Activated CD8-positive, alpha-beta memory T cell treated with anti-CD3 and anti-CD28 coated beads, Interleukin-2, amount 10 ng/mL, durations not matched to agents 7 days and 5 days (primary cell): Measurements from ENCODE around the gene SLC22A4. TPM values are rescaled to one million over a fixed set of nuclear protein-coding genes. Genes with fewer than 3 reads are reported as not detected.

Source experiments
- ATAC-seq: fragments of 150-1000 bp; cut with Tn5 transposase; one replicate; pipeline ENCODE4 v1.10.0; 2021; ENCODE audit warnings: moderate library complexity
- CTCF ChIA-PET: fragments of 350-600 bp; sonication (Branson Sonifier 250); formaldehyde crosslinking; loops from one replicate; lab custom pipeline; 2021; ENCODE audit warnings: antibody characterized with exemption; lab: Charles Lee
- DNase-seq: peaks from one replicate; pipeline ENCODE4 v3.0.0-alpha.2; 2020
- H3K27ac Mint-ChIP-seq: one replicate; pipeline ENCODE4 v1.8.0; 2021; ENCODE audit warnings: mild to moderate bottlenecking, mixed read lengths
- H3K27me3 Mint-ChIP-seq: one replicate; pipeline ENCODE4 v1.8.0; 2021; ENCODE audit warnings: mixed read lengths
- H3K36me3 Mint-ChIP-seq: one replicate; pipeline ENCODE4 v1.8.0; 2021; ENCODE audit warnings: mild to moderate bottlenecking, mixed read lengths
- H3K4me1 Mint-ChIP-seq: one replicate; pipeline ENCODE4 v1.8.0; 2021; ENCODE audit warnings: mixed read lengths
- H3K4me3 Mint-ChIP-seq: one replicate; pipeline ENCODE4 v1.8.0; 2021; ENCODE audit warnings: mild to moderate bottlenecking, moderate library complexity, mixed read lengths
- H3K9me3 Mint-ChIP-seq: one replicate; pipeline ENCODE4 v1.8.0; 2022; ENCODE audit warnings: low read depth, mixed read lengths
- total RNA-seq, 2 experiments: library from RNA; stranded (reverse); gene quantifications; one replicate each; pipeline ENCODE4 v1.2.3, GENCODE V29; 2021

Gene SLC22A4
- total RNA-seq, result under 1 TPM; 0.32 to 0.75 TPM

DNA sequence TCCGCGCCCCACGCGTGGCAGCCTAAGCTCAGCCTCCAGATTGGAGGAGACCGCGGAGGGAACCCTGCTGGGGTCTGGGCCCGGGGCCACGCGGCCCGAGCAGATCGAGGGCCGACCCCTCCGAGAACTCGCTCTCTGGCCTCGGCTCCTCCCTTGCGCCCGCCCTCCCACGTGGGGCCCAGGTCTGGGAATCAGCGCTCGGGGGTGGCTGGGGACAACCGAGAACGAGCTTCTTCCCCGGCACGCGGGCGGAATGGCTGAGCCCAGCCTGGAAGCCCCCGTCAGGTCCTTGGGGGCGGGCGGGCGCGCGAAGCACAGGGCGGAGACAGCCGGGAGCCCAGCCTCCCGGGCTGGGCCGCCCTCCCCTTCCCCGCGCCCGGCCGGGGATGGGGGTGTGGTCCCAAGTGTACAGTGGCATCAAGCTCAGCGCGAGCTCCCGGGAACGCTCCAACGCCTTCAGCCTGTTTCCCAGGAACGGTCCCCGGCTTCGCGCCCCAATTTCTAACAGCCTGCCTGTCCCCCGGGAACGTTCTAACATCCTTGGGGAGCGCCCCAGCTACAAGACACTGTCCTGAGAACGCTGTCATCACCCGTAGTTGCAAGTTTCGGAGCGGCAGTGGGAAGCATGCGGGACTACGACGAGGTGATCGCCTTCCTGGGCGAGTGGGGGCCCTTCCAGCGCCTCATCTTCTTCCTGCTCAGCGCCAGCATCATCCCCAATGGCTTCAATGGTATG, at the start of gene SLC22A4:
Gene SLC22A4, plus strand, starts transcription at position 403 of the 736 bp plus-strand sequence. Its CDS starts 223 bp downstream, at position 626.
- peak within 1 kb of the TSS; percentile 80 for H3K27ac Mint-ChIP-seq
- H3K36me3 Mint-ChIP-seq, result no peaks in the 10 kb centered on the region
- peaks cover 21% of the 10 kb centered on the region for H3K4me1 Mint-ChIP-seq
- peak within 1 kb of the TSS; percentile 83 for H3K4me3 Mint-ChIP-seq
- CTCF ChIA-PET, result interaction anchor here (0.6 to 2.7 kb wide), 16 partner anchors 9 to 231 kb away, joined by 3 to 12 read pairs (median 4); no protein-coding TSS in a partner anchor
- ATAC-seq (peak; percentile 84), DNase-seq (peak; percentile 81)
- no peaks in the 10 kb centered on the region for H3K27me3 Mint-ChIP-seq
- H3K9me3 Mint-ChIP-seq, result no peaks in the 10 kb centered on the region

DNA sequence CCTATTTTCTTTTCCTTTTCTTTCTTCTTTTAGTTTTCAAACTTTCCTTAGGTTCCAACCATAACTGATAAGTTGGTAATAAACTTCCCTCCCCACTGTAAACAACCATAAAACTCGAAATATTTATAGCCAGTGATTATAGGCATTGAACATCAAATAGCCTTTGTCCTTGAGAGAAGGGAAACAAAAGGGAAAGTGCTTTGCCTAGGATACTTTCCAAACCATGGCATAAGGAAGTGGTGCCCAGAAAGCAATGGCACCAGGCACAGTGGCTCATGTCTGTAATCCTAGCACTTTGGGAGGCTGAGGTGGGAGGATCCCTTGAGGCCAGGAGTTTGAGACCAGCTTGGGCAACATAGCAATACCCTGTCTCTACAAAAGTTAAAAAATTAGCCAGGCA, 48.6 kb upstream of the SLC22A4 start:
- Mint-ChIP-seq H3K27me3 (peaks cover 31% of the 10 kb centered on the region), H3K4me3 (no peak overlapping the region), H3K27ac (no peak overlapping the region), H3K36me3 (peaks cover 14% of the 10 kb centered on the region), H3K4me1 (no peaks in the 10 kb centered on the region), H3K9me3 (peaks cover 15% of the 10 kb centered on the region)
- CTCF ChIA-PET, result no interaction called here
- no peak for DNase-seq
- no peak for ATAC-seq

DNA sequence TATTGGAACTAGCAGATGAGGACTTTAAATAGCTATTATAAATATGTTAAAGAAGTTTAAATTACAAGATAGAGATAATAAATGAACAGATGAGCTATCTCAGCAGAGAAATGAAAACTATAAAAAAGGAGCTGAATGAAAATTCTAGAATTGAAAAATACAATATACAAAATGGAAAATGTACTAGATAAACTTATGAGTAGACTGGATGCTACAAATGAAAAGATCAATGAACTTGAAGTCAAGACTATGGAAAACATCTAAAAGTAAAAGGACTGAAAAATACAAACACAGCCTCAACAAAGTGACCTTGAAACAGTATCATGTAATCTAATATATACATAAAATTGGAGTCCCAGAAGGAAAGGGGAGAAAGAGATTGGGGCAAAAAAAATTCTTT, 47.4 kb upstream of the SLC22A4 start:
- Mint-ChIP-seq H3K27ac (no peak overlapping the region), H3K36me3 (peaks cover 14% of the 10 kb centered on the region)
- CTCF ChIA-PET, result interaction anchor here (5.7 kb wide), 1 partner anchor 8 kb away, joined by 40 read pairs; no protein-coding TSS in a partner anchor

GRCh38 chr5:132250547-132250946, 43.6 kb upstream of the SLC22A4 start:
- H3K27me3 Mint-ChIP-seq, result peaks cover 23% of the 10 kb centered on the region
- no peak overlapping the region for H3K27ac Mint-ChIP-seq
- CTCF ChIA-PET, result interaction anchor here (1.2 to 5.7 kb wide), 2 partner anchors 12 to 70 kb away, joined by 4 to 40 read pairs; no protein-coding TSS in a partner anchor
- peaks cover 7% of the 10 kb centered on the region for H3K36me3 Mint-ChIP-seq
- ATAC-seq (no peak), DNase-seq (no peak)
- H3K9me3 Mint-ChIP-seq, result peaks cover 6% of the 10 kb centered on the region
- H3K4me3 Mint-ChIP-seq, result no peak overlapping the region
- H3K4me1 Mint-ChIP-seq, result no peaks in the 10 kb centered on the region

More for the DNA sequence above, 47.4 kb upstream of the SLC22A4 start:
- no peak for ATAC-seq
- H3K4me3 Mint-ChIP-seq, result no peak overlapping the region
- H3K27me3 Mint-ChIP-seq, result peaks cover 31% of the 10 kb centered on the region
- no peak for DNase-seq
- peaks cover 15% of the 10 kb centered on the region for H3K9me3 Mint-ChIP-seq
- H3K4me1 Mint-ChIP-seq, result no peaks in the 10 kb centered on the region

- DNase-seq, result no peak
- H3K4me1 Mint-ChIP-seq, result no peaks in the 10 kb centered on the region
- no peak overlapping the region for H3K27ac Mint-ChIP-seq
- peaks cover 4% of the 10 kb centered on the region for H3K9me3 Mint-ChIP-seq
- H3K4me3 Mint-ChIP-seq, result no peak overlapping the region
- peaks cover 22% of the 10 kb centered on the region for H3K27me3 Mint-ChIP-seq
- no peak for ATAC-seq
- peaks cover 4% of the 10 kb centered on the region for H3K36me3 Mint-ChIP-seq
- CTCF ChIA-PET, result interaction anchor here (1.2 to 5.7 kb wide), 2 partner anchors 13 to 186 kb away, joined by 3 to 40 read pairs; no protein-coding TSS in a partner anchor
Measured at GRCh38 chr5:132251220-132251725, 42.9 kb upstream of the SLC22A4 start.

DNA sequence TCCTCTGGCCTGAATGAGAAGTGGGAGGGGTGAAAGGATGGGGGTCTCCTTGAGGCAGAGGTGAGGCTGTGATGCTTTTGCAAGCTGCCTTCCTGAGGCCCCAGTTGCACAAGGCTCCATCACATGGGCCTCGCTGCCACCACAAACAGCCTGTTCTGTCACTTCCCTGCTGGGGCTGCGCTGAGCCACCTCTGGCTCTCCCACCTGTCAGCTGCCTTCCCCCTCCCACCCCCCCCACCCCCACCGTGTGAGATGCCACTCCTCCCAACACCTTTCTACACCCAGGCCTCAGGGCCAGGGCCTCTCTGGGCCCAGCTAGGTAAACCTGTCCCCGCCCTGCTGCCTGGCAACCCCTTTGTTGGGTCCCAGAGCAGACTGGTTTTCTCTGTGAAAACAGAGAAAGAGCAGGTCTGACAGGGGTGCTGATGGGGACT, 41.2 kb upstream of the SLC22A4 start:
- peaks cover 24% of the 10 kb centered on the region for H3K27me3 Mint-ChIP-seq
- ATAC-seq (no peak), DNase-seq (no peak)
- H3K4me3 Mint-ChIP-seq, result no peak overlapping the region
- H3K9me3 Mint-ChIP-seq, result no peaks in the 10 kb centered on the region
- no peaks in the 10 kb centered on the region for H3K4me1 Mint-ChIP-seq
- H3K27ac Mint-ChIP-seq, result no peak overlapping the region
- no peaks in the 10 kb centered on the region for H3K36me3 Mint-ChIP-seq
- CTCF ChIA-PET, result interaction anchor here (1.1 to 2.1 kb wide), 2 partner anchors 15 kb away, joined by 5 to 7 read pairs; no protein-coding TSS in a partner anchor

DNA sequence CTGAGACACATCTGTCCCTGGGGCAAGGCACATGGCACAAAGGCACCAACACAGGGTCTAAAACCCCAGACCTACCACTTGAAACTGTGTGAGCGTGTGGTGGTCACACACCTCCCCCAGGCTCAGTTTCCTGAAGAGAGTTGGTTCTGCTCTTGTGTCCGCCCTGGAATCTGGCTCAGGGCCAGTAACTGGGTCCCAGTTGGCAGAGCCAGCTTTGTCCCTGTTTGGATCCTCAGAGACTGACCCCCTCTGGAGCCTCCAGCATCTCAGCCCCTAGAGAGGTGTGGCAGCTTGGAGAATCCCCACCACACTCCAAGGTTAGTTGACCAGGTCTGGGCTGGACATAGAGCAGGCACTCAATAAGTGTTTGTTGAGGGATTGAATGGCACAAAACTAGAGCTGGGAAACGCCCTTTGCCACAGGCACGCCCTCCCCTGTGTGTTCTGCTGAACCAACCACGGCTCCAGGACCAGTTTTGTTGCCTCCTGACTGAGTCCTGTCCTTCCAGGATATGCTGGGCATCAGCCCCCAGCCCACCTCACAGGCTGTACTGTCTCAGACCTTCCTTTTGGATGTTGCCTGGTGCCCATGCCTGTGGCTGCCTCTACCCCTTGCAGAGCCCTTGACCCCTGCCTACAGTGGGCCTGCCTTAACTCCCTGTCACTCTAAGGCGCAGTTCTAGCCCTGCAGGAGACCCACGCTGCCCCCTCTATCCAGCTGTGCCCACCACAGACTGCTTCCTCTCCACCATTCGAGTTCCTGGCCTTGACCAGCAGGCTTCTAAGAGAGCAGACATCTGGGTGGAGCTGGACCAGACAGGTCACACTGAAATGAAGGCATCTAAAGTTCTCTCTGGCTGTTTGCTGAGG, 40.5 kb upstream of the SLC22A4 start:
- ATAC-seq, result no peak

GRCh38 chr5:132254321-132254977, 39.7 kb upstream of the SLC22A4 start:
- no peak overlapping the region for H3K27ac Mint-ChIP-seq
- H3K27me3 Mint-ChIP-seq, result peaks cover 21% of the 10 kb centered on the region
- H3K4me1 Mint-ChIP-seq, result peaks cover 2% of the 10 kb centered on the region
- CTCF ChIA-PET, result interaction anchor here (2.1 kb wide), 1 partner anchor 16 kb away, joined by 7 read pairs; no protein-coding TSS in a partner anchor
- no peaks in the 10 kb centered on the region for H3K9me3 Mint-ChIP-seq
- H3K36me3 Mint-ChIP-seq, result no peaks in the 10 kb centered on the region
- no peak for ATAC-seq
- no peak for DNase-seq
- H3K4me3 Mint-ChIP-seq, result no peak overlapping the region

More for the DNA sequence above, 40.5 kb upstream of the SLC22A4 start:
- no peak for DNase-seq
- CTCF ChIA-PET, result interaction anchor here (2.1 kb wide), 1 partner anchor 16 kb away, joined by 7 read pairs; no protein-coding TSS in a partner anchor
- peaks cover 21% of the 10 kb centered on the region for H3K27me3 Mint-ChIP-seq
- no peaks in the 10 kb centered on the region for H3K9me3 Mint-ChIP-seq
- no peaks in the 10 kb centered on the region for H3K4me1 Mint-ChIP-seq
- H3K4me3 Mint-ChIP-seq, result no peak overlapping the region
- no peak overlapping the region for H3K27ac Mint-ChIP-seq
- no peaks in the 10 kb centered on the region for H3K36me3 Mint-ChIP-seq

DNA sequence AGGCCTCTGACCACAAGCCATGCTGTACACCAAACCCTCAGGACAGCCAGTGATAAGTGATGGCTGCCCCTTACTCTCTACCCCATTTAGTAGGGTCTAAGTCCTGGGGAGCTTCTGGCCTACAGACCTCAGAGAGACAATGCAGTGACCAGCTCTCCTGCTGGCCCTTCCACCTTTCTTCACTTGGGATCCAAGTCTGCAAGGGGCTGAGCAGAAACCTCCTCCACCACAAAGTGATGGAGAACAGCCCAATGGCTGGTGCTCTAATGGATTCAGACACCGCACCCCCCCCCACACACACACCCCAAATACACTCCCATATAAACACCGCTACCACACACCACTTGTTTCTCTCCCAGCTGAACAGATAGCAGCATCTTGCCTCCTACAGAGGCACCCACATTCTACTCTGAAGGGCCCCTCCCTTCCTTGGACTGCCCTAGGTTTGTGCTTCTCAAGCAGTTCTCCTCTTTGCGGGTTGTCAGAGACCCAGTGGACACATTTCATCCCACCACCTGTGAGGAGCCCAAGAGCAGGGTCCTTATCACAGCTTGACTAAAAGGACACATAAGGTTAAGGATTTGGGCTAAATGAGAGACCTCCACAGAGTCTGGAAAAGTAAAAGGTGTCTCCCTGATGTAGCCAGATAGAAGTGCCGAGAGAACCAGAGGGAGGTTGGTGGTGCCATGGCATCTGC, 38.0 kb upstream of the SLC22A4 start:
- H3K4me3 Mint-ChIP-seq, result no peak overlapping the region
- H3K9me3 Mint-ChIP-seq, result no peaks in the 10 kb centered on the region
- peaks cover 16% of the 10 kb centered on the region for H3K27me3 Mint-ChIP-seq
- CTCF ChIA-PET, result interaction anchor here (1.3 kb wide), 1 partner anchor 18 kb away, joined by 4 read pairs; no protein-coding TSS in a partner anchor
- H3K36me3 Mint-ChIP-seq, result no peaks in the 10 kb centered on the region
- H3K27ac Mint-ChIP-seq, result no peak overlapping the region
- DNase-seq (peak; percentile 37), ATAC-seq (no peak)
- peaks cover 11% of the 10 kb centered on the region for H3K4me1 Mint-ChIP-seq

DNA sequence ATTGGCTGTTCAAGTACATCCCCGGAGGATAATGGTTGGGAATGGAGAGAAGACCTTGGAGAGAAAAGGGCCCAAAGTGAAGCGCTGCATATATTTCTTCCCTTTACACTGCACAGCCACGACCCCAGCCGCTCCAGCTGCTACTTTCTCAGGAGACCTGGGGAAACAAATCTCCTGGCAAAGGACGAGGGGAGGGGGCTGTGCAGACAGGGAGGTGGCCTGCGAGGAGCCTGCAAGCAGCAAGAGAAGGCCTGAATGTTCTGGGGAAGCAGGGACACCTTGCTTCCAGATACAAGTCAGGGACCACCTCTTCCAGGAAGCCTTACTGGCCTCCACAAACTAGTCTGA, 37.4 kb upstream of the SLC22A4 start:
- DNase-seq, result peak; percentile 38
- CTCF ChIA-PET, result interaction anchor here (1.3 kb wide), 1 partner anchor 18 kb away, joined by 4 read pairs; no protein-coding TSS in a partner anchor
- no peaks in the 10 kb centered on the region for H3K9me3 Mint-ChIP-seq
- no peak overlapping the region for H3K27ac Mint-ChIP-seq
- H3K27me3 Mint-ChIP-seq, result peaks cover 16% of the 10 kb centered on the region
- H3K4me1 Mint-ChIP-seq, result peaks cover 11% of the 10 kb centered on the region
- ATAC-seq, result no peak
- H3K36me3 Mint-ChIP-seq, result no peaks in the 10 kb centered on the region
- no peak overlapping the region for H3K4me3 Mint-ChIP-seq

GRCh38 chr5:132257131-132258101, 36.8 kb upstream of the SLC22A4 start, which contains the start of gene PDLIM4:
Gene PDLIM4, plus strand, starts transcription at chr5:132257696. Its CDS starts 39 bp downstream, at chr5:132257735.
- Mint-ChIP-seq H3K4me1 (peaks cover 11% of the 10 kb centered on the region), H3K27ac (no peak within 1 kb of the TSS), H3K4me3 (no peak within 1 kb of the TSS), H3K27me3 (peaks cover 16% of the 10 kb centered on the region), H3K9me3 (no peaks in the 10 kb centered on the region), H3K36me3 (no peaks in the 10 kb centered on the region)
- DNase-seq (peak; percentile 36), ATAC-seq (peak; percentile 28)
- CTCF ChIA-PET, result no interaction called here
